HG02973 (cell line): Measurements from ENCODE around the gene ANP32A.

Experiments
- ATAC-seq: cut with Tn5 transposase; IDR thresholded peaks from one replicate; pipeline ENCODE4 v1.9.1; 2021; ENCODE audit warnings: moderate library complexity; ENCODE audit not compliant: unreplicated experiment

The ANP32A gene

DNA sequence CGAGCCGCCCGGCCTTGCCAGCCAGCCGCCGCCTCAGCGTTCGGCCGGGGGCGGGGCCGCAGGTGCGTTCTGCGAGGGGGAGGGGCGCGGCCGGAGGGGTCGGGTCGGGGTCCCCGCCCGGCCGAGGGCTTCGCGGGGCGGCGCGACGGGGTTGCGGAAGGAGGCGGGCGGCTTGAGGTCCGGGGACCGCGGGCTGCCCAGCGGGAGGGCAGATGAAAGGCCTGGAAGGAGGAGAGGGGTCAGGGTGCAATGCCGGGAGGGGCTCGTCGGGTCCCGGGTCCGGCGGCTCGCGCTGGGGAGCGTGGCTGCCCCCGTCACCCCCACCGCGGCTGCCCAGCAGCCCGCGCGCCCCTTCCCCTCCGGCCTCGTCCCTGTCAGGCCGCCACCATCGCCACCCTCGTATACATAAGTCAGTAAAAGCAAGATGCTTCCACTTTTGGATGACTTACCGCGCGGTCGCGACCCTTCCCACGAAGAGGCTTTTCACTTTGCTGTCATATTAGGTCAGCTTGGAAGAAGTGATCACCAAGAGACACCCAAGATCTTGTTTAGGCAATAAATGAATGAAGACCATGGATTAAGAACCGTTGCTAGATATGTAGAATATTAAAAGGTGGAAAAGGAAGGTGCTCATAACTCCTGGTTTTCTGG, 620 bp upstream of the ANP32A start:
- peak; percentile 11 for ATAC-seq

DNA sequence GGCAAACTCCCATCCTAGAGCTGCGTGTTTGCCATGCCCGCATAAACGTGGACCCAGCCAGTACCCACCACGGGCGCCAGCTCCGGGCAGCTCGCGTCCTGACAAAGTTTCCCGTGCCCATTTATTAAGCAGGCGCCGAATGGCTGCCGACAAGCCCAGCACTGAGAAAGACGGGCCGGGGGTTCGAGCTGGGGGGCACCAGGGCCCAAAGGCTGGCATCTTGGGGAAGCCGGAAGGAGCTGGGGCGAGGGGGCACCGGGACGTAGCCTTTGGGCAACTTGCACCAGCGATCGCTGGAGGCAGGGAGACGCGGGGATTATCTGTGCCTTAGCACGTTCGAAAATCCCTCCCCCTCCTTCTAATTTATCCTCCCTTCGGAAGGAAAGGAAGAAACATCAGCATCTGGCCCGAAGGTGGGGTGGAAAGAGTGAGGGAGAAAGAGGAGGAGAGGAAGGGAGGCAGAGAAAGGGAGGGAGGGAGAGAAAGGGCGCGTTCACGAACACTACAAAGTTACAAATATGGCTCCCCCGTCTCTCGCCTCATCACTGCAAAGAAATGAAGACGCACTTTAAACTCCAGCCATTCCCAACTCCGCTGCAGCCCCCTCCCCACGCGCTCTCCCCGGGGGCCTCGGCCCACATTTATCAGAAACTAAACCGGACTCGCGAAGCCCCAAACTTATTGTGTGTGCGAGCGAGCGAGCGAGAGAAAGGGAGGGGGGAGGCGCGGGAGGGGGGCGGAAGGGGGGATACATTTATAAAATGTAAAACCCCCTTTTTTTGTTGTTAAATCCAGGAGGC, 1.0 kb downstream of the ANP32A start:
- ATAC-seq = no peak

DNA sequence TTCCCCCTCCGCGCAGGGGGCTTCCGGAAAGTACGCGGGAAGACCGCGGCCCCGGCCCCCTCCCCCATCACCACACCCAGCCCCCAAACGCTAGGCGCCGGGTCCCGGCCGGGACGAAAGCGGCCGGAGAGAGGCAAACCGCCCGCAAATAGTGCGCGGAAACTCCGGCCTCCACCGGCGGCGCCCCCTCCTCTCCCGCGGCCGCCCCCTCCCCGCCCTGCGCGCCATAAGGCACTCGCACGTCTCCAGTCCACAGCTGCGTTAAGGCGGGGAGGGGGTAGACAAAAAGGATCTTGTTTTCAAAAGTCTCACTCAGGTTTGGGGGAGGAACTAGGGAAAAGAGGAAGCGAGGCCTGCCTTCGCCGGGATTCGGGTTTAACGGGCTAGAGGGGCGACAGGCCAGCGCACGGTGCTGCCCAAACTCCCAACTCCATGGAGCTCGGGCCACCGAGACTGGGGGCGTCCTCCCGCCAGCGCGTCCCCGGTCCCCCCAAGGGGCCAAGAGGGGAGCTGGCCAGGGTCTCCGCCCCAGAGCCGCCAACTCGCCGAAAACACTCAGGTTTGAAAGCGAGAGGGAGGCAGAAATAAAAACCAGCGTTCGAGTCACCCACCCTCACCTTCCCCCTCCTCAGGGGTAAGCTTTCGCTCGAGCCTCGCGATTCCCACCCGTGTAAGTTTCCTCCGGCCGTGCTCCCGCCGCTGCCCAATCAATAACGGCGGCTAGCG, 1.8 kb downstream of the ANP32A start:
- no peak for ATAC-seq

DNA sequence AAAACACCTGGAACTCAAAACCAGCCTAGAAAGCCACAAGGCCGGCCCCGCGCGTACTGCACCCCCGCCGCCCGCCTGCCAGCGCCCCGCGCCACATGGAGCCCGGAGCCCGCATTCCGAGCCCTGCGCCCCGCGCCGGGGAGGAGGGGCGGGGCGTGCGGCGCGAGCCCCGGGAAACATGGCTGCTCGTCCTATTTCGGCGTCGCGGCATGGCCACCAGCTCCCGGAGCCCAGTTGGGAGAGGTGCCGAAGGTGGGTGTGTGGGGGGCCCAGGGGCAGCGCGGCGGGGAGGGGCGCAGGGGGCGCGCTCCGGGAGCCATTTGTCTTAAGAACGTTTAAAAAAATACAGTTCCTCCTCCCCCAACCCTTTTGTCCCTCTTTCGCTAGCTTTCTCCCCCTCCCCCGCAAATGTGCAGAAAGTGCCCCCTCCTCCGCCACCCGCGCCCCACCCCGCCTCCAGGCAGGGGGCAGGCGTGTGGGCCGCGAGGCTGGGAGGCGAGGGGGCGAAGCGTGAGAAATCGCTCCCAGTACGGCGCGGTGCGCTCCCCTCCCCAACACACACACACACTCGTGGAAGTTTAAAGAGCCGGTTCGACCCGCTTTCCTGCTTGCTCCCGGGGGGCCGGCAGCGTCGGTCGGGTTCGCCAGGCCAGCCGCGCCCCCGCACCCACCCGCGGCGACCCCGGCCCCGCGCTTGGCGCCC, 2.5 kb downstream of the ANP32A start:
- no peak for ATAC-seq

DNA sequence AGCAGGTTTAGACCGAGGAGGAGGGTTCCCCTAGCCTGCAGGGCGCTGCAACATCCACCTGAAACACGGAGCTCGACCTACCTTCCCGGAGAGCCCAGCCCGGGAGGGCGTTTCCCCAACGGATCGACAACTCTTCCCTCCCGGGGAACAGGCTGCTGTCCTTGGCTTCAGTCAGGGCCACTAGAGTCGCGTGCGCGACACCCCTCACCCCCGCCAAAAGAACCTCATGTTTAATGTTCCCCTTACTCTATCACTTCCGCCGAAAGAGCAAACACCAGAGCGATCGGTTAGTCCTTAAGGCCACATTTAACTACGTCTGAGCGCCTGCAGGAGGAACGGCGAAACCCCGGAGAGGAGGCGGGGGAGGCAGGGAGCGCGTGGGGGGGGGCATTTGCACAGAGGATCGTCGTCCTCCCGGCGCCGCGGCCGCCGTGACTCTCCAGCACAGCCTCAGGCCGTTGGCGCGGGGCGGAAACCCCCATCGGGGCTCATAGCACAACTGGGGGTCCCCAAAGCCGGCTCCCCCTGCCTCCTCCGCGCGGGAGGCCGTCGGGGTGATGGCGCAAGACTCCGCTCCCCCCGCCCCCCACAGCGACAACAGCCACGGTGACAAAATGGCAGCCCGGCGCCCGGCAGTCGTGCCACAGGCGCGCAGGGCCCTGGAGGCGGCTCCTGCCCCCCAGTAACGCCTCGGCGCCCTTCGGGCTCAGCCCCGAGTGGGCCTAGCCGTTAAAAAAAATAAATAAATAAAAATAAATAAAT, 3.2 kb downstream of the ANP32A start:
- ATAC-seq = peak; percentile 25

DNA sequence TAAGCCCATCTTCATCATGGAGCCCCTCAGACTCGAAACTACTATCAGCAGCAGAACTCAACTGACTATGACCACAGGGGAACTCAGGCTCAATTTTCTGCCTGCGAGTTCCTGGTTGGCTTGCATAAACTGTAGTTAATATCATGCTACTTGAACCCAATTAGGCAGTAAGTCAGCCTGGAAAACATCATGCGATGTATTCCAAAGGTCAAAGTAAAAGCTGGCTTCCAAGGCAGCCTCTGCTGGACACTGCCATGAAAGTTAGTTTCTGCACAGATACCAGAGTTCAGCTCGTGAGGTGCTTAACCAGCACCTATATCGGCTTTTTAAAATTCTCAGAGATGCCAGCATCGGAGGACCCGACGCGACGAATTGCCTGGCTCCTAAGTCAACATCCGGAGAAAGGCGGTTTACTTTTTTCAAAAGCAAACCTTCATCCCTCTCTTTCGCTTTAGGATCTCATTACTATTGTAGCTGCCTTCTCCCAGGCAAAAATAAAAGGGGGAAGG, 3.8 kb downstream of the ANP32A start:
- ATAC-seq = no peak

DNA sequence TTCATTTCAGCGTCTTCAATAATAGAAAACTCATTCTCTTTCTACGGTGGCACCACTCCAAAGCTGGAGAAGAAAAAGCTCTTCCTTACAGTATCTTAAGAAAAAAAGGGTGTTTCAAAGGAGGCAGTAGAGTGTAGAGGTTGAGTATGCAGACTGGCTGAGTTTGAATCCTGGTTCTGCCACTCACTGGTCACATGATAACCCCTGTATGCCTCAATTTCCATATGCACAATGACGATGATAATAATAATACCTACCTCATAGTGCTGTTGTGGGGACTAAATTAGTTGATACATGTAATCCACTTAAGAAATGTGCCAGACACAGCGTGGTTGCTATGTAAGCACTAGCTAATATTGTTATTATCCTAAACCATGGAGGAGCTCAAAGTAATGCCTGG, 4.5 kb downstream of the ANP32A start:
- ATAC-seq = no peak

DNA sequence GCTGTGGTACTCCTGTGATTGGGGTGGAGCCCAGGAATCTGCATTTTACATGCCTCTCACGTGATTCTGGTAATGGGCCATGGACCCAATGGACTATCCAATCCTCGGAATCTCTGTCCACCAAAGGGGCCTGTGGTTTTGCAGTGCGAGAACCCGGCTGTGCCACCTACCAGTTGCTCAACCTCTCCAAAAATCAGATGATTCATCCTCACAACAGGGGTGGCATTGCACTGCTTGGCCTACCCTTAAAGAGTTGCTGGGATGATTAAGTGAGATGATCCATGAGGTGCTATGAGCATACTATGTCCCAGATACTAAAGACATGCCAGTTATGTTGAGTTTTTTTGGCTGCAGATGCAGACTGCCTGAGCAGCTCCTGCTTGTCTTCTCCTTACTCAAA, 5.1 kb downstream of the ANP32A start:
- no peak for ATAC-seq

DNA sequence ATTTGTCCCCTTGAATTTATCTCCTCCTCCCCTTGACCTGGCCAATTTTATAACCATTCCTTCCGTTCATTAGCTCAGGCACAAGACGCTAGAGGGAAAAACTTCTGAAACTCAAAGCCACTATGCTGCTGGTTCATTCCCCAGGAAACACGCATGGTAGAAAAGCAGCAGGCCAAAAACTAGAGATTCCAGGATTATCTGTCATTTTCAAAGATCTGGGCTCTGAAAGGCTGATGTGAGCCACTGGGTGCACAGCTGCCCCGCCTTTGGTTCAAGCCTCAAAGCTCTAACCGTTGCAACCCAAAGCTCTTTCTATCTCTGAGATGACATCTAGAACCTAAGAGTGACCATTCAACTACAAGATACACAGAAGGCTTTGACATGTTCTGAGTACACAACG, 6.1 kb downstream of the ANP32A start:
- ATAC-seq = no peak

DNA sequence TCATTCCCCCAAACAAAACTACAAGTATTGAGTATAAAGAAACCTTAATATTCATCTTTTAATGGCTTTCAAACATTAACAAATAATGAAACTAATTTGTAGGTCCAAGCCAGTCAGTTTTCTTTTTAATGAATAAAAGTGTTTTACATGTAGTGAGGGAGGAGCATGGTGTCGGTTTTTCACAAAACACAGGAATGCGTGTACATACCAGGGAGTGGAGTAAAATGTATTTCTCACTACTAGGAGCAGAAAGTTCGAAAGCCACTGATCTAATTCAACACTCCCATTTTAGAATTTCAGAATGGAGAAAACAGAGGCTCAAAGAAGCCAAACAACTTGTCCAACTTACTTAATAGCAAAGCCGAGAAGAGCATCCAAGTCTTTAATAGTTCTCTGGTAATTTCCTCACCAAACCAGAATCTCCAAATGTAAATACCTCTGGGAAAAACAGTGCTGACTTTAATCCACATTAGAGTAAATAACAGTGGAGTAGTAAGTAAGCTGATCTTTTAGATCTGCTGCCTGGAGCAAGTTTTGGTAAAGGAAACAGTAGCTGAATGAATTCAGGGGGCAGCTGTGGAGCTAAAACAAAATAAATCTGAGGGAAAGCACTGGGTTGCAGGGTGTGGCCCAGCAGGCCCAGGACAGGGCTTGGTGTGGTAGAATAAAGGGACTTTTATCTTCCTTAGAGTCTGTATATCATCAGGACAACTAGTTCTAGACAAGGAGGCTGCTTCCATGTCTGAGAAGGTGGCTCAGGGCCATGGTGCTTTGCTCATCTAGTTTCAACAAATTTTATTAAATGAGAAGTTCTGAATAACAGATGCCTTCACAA, 7.9 kb downstream of the ANP32A start:
- ATAC-seq = no peak

DNA sequence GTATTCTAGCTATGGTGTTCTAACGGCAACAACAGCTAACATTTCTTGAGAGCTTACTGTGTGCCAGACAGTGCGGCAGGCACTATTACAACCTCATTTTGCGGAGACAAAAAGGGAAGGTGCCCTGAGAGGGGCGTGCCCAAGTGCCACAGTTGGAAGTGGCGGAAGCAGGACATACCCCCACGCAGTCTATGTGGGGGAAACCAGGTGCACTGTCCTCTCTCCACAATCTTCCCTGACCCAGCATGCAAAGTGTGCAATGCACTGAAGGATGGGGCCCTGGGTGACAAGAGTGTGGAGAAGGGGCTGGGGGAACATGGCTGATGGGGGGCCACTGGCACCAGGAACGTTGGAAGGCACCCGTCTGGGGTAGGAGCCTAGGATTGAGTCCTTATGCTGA, 8.6 kb downstream of the ANP32A start:
- ATAC-seq = no peak

DNA sequence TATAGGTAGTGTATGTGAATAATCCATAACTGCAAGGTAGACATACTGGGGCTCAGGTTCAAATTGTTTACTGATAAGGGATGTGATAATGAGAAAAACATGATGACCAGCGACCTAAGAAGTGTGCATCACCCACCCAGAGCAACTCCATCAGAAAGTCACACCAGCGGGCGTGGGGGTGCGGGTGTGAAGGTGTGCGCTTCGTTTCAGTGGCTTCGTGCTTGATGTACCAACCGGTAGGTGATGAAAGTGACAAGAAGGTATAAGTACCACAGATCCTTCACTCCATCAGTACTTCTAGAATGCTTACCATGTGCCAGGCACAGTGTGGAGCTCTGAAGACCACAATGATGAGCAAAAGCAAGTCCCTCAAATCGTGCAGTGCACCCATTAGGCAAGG, 11.2 kb downstream of the ANP32A start:
- no peak for ATAC-seq

DNA sequence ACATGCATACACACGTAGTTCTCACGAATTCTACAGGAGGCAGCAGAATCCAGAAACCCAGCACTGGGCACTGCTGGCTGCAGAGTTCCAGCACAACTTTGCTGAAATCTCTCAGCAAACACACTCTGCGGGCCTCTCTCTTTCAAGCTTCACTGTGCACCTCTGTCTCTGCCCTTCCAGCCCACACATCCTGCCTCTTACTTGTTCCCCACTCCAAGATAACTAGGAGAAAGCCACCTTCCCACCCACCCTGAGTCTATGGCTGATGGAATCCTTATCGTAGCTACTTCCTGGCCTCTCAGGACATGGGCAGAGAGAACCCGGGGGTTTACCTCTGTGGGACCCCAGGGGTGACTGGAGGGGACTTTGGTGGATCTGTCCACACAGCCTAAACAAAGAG, 11.9 kb downstream of the ANP32A start:
- no peak for ATAC-seq

DNA sequence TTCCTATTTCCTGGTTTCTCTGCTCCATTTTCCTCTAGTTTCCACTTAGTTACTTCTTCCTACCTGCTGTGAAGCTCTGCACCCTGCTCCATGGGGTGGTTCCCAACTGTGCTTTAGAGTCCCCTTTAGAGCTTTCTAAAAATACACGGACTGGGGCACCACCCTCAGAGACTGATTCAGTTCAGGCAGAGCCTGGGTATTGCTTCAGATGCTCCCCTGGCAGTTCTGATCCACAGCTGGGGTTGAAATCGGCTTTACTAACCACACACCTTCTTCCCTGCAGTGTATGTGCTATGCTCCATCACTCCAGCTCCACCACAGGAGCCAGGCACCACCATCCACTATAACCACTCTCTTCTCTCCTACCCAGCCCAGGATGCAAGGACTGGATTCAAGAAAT, 12.6 kb downstream of the ANP32A start:
- ATAC-seq = no peak

DNA sequence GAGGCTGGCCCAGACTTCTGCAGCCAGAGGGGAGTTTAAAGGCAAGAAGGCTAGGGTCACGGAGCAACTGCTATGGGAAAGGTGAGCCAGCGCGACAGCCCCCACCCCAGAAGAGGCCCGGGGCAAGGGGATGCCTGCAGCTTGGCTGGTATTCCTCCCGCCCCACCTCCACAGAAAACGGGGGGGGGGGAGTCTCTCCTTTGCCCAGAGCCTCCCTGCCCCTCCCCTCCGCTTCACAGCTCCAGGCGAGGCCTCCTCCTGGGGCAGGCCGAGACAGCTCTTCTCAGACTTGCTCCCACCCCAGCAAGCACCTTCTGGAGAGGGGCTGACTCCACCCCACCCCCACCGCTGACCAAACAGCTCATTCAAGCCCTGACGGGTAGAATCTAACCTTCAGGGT, 13.4 kb downstream of the ANP32A start:
- no peak for ATAC-seq

DNA sequence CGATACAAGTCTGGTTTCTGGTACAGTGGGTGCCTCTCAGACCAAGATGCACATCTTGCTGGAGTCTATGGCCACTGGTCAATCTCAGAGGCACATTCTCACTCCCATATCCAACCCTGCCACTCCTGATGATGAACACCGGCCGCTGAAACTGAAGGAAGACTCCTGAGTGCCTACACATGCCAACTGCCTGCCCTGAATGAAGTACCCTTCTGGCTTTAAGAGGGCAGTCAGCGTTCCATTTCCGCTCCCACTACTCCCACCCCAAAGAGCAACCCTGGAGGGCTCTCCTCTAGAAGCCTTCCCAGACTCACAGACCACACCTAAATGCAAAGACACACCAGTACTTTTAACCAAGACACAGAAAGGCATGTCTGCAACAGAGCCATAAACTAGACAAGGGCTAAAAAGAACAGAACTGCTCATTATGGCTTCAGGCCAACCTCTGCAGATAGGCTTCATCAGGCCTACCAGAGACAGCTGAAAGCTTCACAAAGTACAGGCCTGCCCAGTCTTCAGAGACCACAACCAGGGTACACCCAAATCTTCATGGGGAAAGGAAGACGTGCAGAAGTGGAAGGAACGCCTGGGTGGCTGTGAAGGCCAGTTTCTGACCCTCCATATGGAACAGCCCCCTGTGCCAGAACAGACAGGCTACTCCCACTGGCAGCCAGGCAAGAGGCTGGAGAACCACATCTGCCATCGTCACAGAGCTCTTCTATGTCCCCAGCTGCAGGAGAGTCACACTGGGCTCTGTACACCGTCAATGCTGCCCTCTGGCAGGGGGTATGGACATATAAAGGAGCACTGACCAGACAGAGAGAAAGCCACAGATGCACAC, 14.3 kb downstream of the ANP32A start:
- ATAC-seq = no peak

DNA sequence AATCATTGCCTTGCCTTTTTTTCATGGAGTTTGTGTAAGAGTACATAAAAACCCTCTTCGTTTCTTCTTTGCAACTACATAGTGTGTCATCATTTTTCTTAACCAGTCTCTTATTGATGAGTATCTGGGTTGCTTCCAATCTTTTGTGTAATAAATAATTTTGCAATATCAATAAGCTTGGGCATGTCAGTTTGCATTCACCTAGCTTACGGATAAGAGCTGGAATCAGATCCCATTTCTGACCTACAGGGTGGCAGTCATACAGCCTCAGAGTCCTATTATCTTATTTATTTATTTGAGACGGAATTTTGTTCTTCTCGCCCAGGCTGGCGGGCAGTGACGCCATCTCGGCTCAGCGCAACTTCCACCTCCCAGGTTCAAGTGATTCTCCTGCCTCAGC, 18.3 kb downstream of the ANP32A start:
- ATAC-seq = no peak

DNA sequence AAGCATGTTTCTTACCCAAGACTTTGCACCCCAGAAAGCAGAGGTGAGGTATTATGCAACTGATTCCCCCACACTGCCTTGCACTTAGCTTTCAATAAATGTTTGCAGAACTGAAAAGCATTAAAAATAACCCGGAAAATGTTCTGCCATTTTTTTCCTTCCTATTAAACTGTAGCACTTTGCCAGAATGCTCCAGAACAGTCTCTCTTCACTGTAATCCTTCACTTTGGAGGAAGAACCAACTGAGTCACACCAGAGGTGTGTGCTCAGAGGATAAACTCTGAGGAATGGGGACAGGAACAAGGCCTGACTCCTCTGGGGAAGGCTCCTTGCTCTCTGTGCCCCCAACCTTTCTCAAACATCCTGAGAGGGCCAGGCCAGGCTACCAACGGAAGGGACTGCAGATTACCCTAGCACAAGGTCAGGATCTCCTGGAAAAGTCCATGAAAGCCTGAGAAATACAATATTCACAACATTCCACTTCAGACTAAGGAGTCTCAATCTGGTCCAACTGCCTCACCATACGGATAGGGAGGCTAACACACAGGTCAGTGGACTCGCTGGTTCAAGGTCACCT, 19.0 kb downstream of the ANP32A start:
- no peak for ATAC-seq
